ENCODE results near the gene DRD3. TPM values are rescaled to one million over a fixed set of nuclear protein-coding genes. Genes with fewer than 3 reads are reported as not detected.

DRD3 gene
- total RNA-seq, 1 donor from 2014 or later: not detected

- Histone ChIP-seq H4K20me1 (ENCODE audit: low read depth) (no peaks in the 10 kb centered on the region), H3K9ac (no peak overlapping the region), H2AFZ (replicated peaks) (no peak overlapping the region)
These were observed 83.1 kb downstream of the DRD3 start for GRCh38 chr3:114095796-114096195.

GRCh38 chr3:114093596-114093995, 85.3 kb downstream of the DRD3 start:
- Histone ChIP-seq H3K4me3 (no peak overlapping the region), H3K9me3 (ENCODE audit: low read depth) (no peaks in the 10 kb centered on the region), H3F3A (ENCODE audit: low read depth) (peaks cover 21% of the 10 kb centered on the region), H3K4me2 (no peak overlapping the region), H3K36me3 (no peaks in the 10 kb centered on the region), H3K4me1 (peaks cover 24% of the 10 kb centered on the region), H3K27me3 (no peaks in the 10 kb centered on the region), H2AFZ (replicated peaks) (no peak overlapping the region), H3K79me2 (ENCODE audit: low read depth) (no peaks in the 10 kb centered on the region), H3K9ac (no peak overlapping the region), H4K20me1 (ENCODE audit: low read depth) (no peaks in the 10 kb centered on the region), H3K27ac (no peak overlapping the region)
- TF ChIP-seq EZH2phosphoT487 (IDR thresholded peaks at IDR 0.05) (no peak), EZH2 (IDR thresholded peaks at IDR 0.05) (no peak), CTCF (IDR thresholded peaks at IDR 0.05) (no peak)
- Mint-ChIP-seq H3K9me3 (peaks cover 4% of the 10 kb centered on the region), H3K4me1 (peaks cover 34% of the 10 kb centered on the region), H3K27ac (no peak overlapping the region), H3K4me3 (no peak overlapping the region), H3K36me3 (no peaks in the 10 kb centered on the region), H3K27me3 (ENCODE audit: insufficient read depth, low read depth) (peaks cover 6% of the 10 kb centered on the region)
- DNase-seq (ENCODE audit: low spot score): no peak

More at GRCh38 chr3:114095796-114096195, 83.1 kb downstream of the DRD3 start:
- peaks cover 2% of the 10 kb centered on the region for H3K27me3 Mint-ChIP-seq (ENCODE audit: insufficient read depth, low read depth)
- Histone ChIP-seq H3K4me2 (no peak overlapping the region), H3K4me1 (peaks cover 17% of the 10 kb centered on the region), H3K79me2 (ENCODE audit: low read depth) (no peaks in the 10 kb centered on the region), H3K27me3 (no peaks in the 10 kb centered on the region), H3K27ac (no peak overlapping the region), H3F3A (ENCODE audit: low read depth) (peaks cover 4% of the 10 kb centered on the region), H3K36me3 (no peaks in the 10 kb centered on the region), H3K4me3 (no peak overlapping the region), H3K9me3 (ENCODE audit: low read depth) (no peaks in the 10 kb centered on the region)
- no peak overlapping the region for H3K27ac Mint-ChIP-seq
- no peaks in the 10 kb centered on the region for H3K36me3 Mint-ChIP-seq
- no peak overlapping the region for H3K4me3 Mint-ChIP-seq
- H3K9me3 Mint-ChIP-seq: peaks cover 4% of the 10 kb centered on the region
- H3K4me1 Mint-ChIP-seq: peaks cover 30% of the 10 kb centered on the region
- no peak for TF ChIP-seq CTCF (IDR thresholded peaks at IDR 0.05)
- no peak for TF ChIP-seq EZH2 (IDR thresholded peaks at IDR 0.05)
- TF ChIP-seq EZH2phosphoT487 (IDR thresholded peaks at IDR 0.05): no peak
- no peak for DNase-seq (ENCODE audit: low spot score)

- peak overlapping the region; percentile 58 for H2AFZ ChIP-seq (replicated peaks)
These were observed 85.9 kb downstream of the DRD3 start for GRCh38 chr3:114093016-114093380.

More at GRCh38 chr3:114093016-114093380, 85.9 kb downstream of the DRD3 start:
- DNase-seq (ENCODE audit: low spot score): no peak
- Histone ChIP-seq H4K20me1 (ENCODE audit: low read depth) (no peaks in the 10 kb centered on the region), H3K36me3 (peaks cover 2% of the 10 kb centered on the region), H3K9me3 (ENCODE audit: low read depth) (no peaks in the 10 kb centered on the region), H3K4me3 (no peak overlapping the region), H3K9ac (no peak overlapping the region), H3K79me2 (ENCODE audit: low read depth) (no peaks in the 10 kb centered on the region), H3K27me3 (no peaks in the 10 kb centered on the region), H3K27ac (no peak overlapping the region), H3F3A (ENCODE audit: low read depth) (peaks cover 21% of the 10 kb centered on the region), H3K4me2 (no peak overlapping the region), H3K4me1 (peaks cover 24% of the 10 kb centered on the region)
- Mint-ChIP-seq H3K9me3 (peaks cover 4% of the 10 kb centered on the region), H3K4me3 (no peak overlapping the region), H3K4me1 (peaks cover 37% of the 10 kb centered on the region), H3K36me3 (no peaks in the 10 kb centered on the region), H3K27me3 (ENCODE audit: insufficient read depth, low read depth) (peaks cover 6% of the 10 kb centered on the region), H3K27ac (no peak overlapping the region)
- TF ChIP-seq EZH2 (IDR thresholded peaks at IDR 0.05): no peak
- no peak for TF ChIP-seq EZH2phosphoT487 (IDR thresholded peaks at IDR 0.05)
- no peak for TF ChIP-seq CTCF (IDR thresholded peaks at IDR 0.05)

Measured in neural progenitor cell (in vitro differentiated cells).